ENCODE data around the gene RAB9A. TPM values are rescaled to one million over a fixed set of nuclear protein-coding genes. Genes with fewer than 3 reads are reported as not detected.

Gene RAB9A
- total RNA-seq, 1 experiment from 2014 or later = 59.3 TPM

DNA sequence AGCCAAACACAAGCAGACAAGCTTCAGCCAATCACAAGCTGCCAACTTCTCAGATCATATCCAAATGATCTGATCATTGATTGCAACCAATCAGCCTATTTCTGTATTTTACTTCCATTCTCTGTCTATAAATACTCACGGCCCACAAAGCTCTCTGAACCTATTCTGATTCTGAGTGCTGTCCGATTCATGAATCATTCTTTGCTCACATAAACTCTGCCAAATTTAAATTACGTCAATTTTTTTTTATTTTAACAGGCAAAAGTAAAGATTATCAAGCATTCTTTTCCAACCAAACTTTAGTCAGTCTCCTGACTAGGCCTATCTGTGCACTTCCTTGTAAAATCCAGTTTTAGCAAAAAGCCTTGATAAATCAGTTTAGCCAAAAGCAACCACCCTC, 37.8 kb upstream of the RAB9A start:
- H3K27me3 ChIP-seq (ENCODE audit: low read length) = no peaks in the 10 kb centered on the region
- H4K20me1 ChIP-seq (ENCODE audit: insufficient read depth, low read depth, low read length) = no peaks in the 10 kb centered on the region
- H3K79me2 ChIP-seq (ENCODE audit: low read length) = peaks cover 15% of the 10 kb centered on the region
- no peak overlapping the region for H2AFZ ChIP-seq (ENCODE audit: low read length)
- no peak overlapping the region for H3K9ac ChIP-seq (ENCODE audit: low read length)
- H3K9me3 ChIP-seq (ENCODE audit: low read length) = no peaks in the 10 kb centered on the region
- H3K9me2 ChIP-seq (replicated peaks; ENCODE audit: insufficient read depth, low read length) = no peaks in the 10 kb centered on the region
- DNase-seq = no peak
- peaks cover 27% of the 10 kb centered on the region for H3K4me1 ChIP-seq (ENCODE audit: low read length)
- no peak overlapping the region for H3K4me2 ChIP-seq (ENCODE audit: low read depth, low read length, poor library complexity, severe bottlenecking)
- no peak overlapping the region for H3K27ac ChIP-seq (ENCODE audit: low read length)
- H3K36me3 ChIP-seq (ENCODE audit: insufficient read depth, low read length) = no peaks in the 10 kb centered on the region
- H3K4me3 ChIP-seq (ENCODE audit: low read length) = no peak overlapping the region

GRCh38 chrX:13652287-13652793, 36.6 kb upstream of the RAB9A start:
- H3K9me3 ChIP-seq (ENCODE audit: low read length) = no peaks in the 10 kb centered on the region
- peak overlapping the region; percentile 78 for H3K4me2 ChIP-seq (ENCODE audit: low read depth, low read length, poor library complexity, severe bottlenecking)
- peak overlapping the region; percentile 72 for H3K9ac ChIP-seq (ENCODE audit: low read length)
- H3K4me3 ChIP-seq (ENCODE audit: low read length) = peak overlapping the region; percentile 70
- peaks cover 27% of the 10 kb centered on the region for H3K4me1 ChIP-seq (ENCODE audit: low read length)
- DNase-seq = no peak
- no peaks in the 10 kb centered on the region for H4K20me1 ChIP-seq (ENCODE audit: insufficient read depth, low read depth, low read length)
- peak overlapping the region; percentile 56 for H3K27ac ChIP-seq (ENCODE audit: low read length)
- H3K36me3 ChIP-seq (ENCODE audit: insufficient read depth, low read length) = no peaks in the 10 kb centered on the region
- H3K9me2 ChIP-seq (replicated peaks; ENCODE audit: insufficient read depth, low read length) = no peaks in the 10 kb centered on the region
- no peaks in the 10 kb centered on the region for H3K27me3 ChIP-seq (ENCODE audit: low read length)
- H3K79me2 ChIP-seq (ENCODE audit: low read length) = peaks cover 15% of the 10 kb centered on the region
- H2AFZ ChIP-seq (ENCODE audit: low read length) = peak overlapping the region; percentile 46

DNA sequence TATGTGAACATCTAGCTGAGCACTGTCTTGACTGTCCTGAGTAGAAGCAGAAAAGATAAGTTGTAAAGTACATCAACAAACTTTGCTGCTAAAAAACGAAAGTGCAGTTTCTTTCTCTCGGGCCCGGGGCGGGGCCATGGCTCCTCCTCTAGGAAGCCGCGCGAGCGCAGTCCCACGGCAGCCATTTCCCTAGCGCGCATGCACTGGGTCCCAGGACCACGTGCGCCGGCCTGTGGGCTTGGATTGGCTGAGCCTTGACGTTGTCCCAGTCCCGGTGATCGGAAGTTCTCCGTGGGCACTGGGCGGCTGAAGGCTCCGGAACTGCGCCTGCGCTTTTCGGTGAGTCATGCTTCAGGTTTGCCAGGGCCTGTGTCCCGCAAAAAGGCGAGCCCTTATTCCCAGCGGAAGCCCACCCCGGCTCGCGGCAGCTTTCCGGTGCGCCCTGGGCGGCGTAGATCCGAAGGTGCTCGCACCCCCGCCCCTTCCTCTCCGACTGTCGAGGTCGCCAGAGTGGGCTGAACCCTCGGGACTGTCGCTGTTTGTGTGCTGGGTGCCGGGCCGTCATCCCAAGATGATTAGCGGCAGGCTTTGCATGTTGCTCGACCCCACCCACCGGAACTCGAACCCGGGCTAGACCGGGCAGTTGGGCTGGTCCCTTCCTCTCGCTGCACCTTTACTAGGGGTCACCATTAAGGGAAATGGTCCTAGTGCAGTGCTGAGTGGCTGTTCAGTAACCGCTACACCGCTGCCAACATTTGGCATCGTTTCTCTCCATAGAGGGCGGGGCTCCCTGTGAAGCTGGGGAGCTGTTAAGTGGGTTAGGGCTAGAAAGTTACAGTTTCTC, 35.9 kb upstream of the RAB9A start, which contains the start of gene TCEANC:
TCEANC (plus strand) TSS at position 292 of the 844 bp plus-strand sequence. CDS start 9,368 bp downstream, outside the sequence.
- peaks cover 15% of the 10 kb centered on the region for H3K79me2 ChIP-seq (ENCODE audit: low read length)
- H3K9me2 ChIP-seq (replicated peaks; ENCODE audit: insufficient read depth, low read length) = no peaks in the 10 kb centered on the region
- H3K4me3 ChIP-seq (ENCODE audit: low read length) = peak within 1 kb of the TSS; percentile 70
- H3K9ac ChIP-seq (ENCODE audit: low read length) = peak within 1 kb of the TSS; percentile 72
- H3K36me3 ChIP-seq (ENCODE audit: insufficient read depth, low read length) = no peaks in the 10 kb centered on the region
- no peaks in the 10 kb centered on the region for H3K27me3 ChIP-seq (ENCODE audit: low read length)
- no peaks in the 10 kb centered on the region for H4K20me1 ChIP-seq (ENCODE audit: insufficient read depth, low read depth, low read length)
- peak within 1 kb of the TSS; percentile 89 for H3K27ac ChIP-seq (ENCODE audit: low read length)
- H3K9me3 ChIP-seq (ENCODE audit: low read length) = no peaks in the 10 kb centered on the region
- H2AFZ ChIP-seq (ENCODE audit: low read length) = peak within 1 kb of the TSS; percentile 46
- peak within 1 kb of the TSS; percentile 78 for H3K4me2 ChIP-seq (ENCODE audit: low read depth, low read length, poor library complexity, severe bottlenecking)
- DNase-seq = peak; percentile 99
- H3K4me1 ChIP-seq (ENCODE audit: low read length) = peaks cover 27% of the 10 kb centered on the region

- H3K4me1 ChIP-seq (ENCODE audit: low read length) = peaks cover 32% of the 10 kb centered on the region
- H2AFZ ChIP-seq (ENCODE audit: low read length) = no peak overlapping the region
- H4K20me1 ChIP-seq (ENCODE audit: insufficient read depth, low read depth, low read length) = no peaks in the 10 kb centered on the region
- H3K27ac ChIP-seq (ENCODE audit: low read length) = peak overlapping the region; percentile 89
- no peaks in the 10 kb centered on the region for H3K9me2 ChIP-seq (replicated peaks; ENCODE audit: insufficient read depth, low read length)
- H3K4me2 ChIP-seq (ENCODE audit: low read depth, low read length, poor library complexity, severe bottlenecking) = peak overlapping the region; percentile 78
- no peak for DNase-seq
- H3K27me3 ChIP-seq (ENCODE audit: low read length) = no peaks in the 10 kb centered on the region
- peaks cover 15% of the 10 kb centered on the region for H3K79me2 ChIP-seq (ENCODE audit: low read length)
- H3K4me3 ChIP-seq (ENCODE audit: low read length) = peak overlapping the region; percentile 70
- H3K9ac ChIP-seq (ENCODE audit: low read length) = peak overlapping the region; percentile 69
- no peaks in the 10 kb centered on the region for H3K36me3 ChIP-seq (ENCODE audit: insufficient read depth, low read length)
- no peaks in the 10 kb centered on the region for H3K9me3 ChIP-seq (ENCODE audit: low read length)
These were observed 34.8 kb upstream of the RAB9A start for GRCh38 chrX:13654116-13654515.

DNA sequence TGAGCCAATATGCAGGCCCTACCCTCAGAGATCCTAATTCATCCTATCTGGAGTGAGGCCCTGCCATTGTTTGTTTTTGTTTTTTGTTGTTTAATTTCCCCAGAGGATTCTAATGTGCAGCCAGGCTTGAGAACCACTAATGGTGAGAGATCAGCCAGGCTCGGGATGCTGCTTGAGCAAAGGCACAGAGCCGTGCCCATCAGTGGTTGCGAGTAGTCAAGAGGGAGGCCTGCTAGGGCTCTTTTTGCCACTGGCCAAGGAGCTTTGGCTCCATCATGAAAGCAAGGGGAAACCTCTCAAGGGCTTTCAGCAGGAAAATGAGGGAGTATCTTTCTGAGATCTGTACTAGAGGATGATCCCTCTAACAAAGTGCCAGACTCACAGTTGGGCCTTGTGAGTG, 33.3 kb upstream of the RAB9A start:
- Histone ChIP-seq H2AFZ (ENCODE audit: low read length) (no peak overlapping the region), H3K4me1 (ENCODE audit: low read length) (peaks cover 35% of the 10 kb centered on the region), H4K20me1 (ENCODE audit: insufficient read depth, low read depth, low read length) (no peaks in the 10 kb centered on the region), H3K4me3 (ENCODE audit: low read length) (no peak overlapping the region), H3K9me2 (replicated peaks; ENCODE audit: insufficient read depth, low read length) (no peaks in the 10 kb centered on the region), H3K36me3 (ENCODE audit: insufficient read depth, low read length) (peaks cover 6% of the 10 kb centered on the region), H3K27me3 (ENCODE audit: low read length) (no peaks in the 10 kb centered on the region), H3K9me3 (ENCODE audit: low read length) (no peaks in the 10 kb centered on the region), H3K4me2 (ENCODE audit: low read depth, low read length, poor library complexity, severe bottlenecking) (no peak overlapping the region), H3K9ac (ENCODE audit: low read length) (0 out of 2 replicates have a peak overlapping the region, but pooled peaks have one; percentile 69), H3K79me2 (ENCODE audit: low read length) (peaks cover 15% of the 10 kb centered on the region), H3K27ac (ENCODE audit: low read length) (peak overlapping the region; percentile 89; the same call in 1 of the 2 replicates)
- DNase-seq = no peak

DNA sequence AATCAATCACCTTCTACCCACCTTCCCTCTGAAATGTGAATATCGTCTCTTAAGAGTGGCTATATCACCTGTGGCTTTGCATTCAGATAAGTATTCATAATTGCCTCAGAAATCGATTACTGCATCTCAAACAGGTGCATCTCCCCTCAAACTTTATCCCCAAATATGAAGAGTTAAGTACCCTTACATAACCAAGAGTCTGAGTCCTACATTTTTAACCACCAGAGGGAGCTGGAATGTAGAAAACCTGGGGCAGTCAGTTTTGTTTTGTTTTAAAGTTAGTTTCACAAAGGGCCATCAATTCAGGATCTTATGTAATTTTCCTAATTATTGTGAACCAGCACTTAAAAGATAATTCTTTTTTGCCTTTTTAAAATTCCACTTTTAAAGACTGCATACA, 30.3 kb upstream of the RAB9A start:
- Histone ChIP-seq H3K9me3 (ENCODE audit: low read length) (no peaks in the 10 kb centered on the region), H2AFZ (ENCODE audit: low read length) (peak overlapping the region; percentile 66), H3K27me3 (ENCODE audit: low read length) (no peaks in the 10 kb centered on the region), H3K4me1 (ENCODE audit: low read length) (peaks cover 29% of the 10 kb centered on the region), H3K9ac (ENCODE audit: low read length) (peak overlapping the region; percentile 40), H3K4me3 (ENCODE audit: low read length) (peak overlapping the region; percentile 8; the same call in 1 of the 2 replicates), H3K9me2 (replicated peaks; ENCODE audit: insufficient read depth, low read length) (no peaks in the 10 kb centered on the region), H3K79me2 (ENCODE audit: low read length) (peaks cover 15% of the 10 kb centered on the region), H3K4me2 (ENCODE audit: low read depth, low read length, poor library complexity, severe bottlenecking) (peak overlapping the region; percentile 67), H3K36me3 (ENCODE audit: insufficient read depth, low read length) (peaks cover 16% of the 10 kb centered on the region), H3K27ac (ENCODE audit: low read length) (peak overlapping the region; percentile 72), H4K20me1 (ENCODE audit: insufficient read depth, low read depth, low read length) (no peaks in the 10 kb centered on the region)
- DNase-seq = peak; percentile 91

DNA sequence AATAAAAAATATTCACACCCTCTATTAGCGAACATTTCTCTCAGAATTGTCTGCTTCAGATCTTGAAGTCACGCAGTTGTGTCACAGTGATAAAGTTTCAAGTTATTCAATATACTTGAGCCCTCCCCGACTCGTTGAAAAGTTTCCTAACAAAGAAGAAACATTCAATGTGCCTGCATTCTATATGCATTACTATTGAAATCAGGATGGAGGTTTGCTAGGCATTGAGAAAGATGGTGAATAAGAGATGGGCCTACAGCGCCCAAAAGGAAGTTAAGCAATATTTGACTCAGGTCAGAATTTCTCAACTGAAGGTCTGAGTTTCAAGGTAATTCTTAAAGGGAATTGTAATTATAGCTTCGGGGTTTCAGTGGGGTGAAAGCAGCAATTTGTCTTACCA, 29.9 kb upstream of the RAB9A start:
- H3K36me3 ChIP-seq (ENCODE audit: insufficient read depth, low read length) = peaks cover 19% of the 10 kb centered on the region
- peak overlapping the region; percentile 66 for H2AFZ ChIP-seq (ENCODE audit: low read length)
- no peaks in the 10 kb centered on the region for H4K20me1 ChIP-seq (ENCODE audit: insufficient read depth, low read depth, low read length)
- H3K4me3 ChIP-seq (ENCODE audit: low read length) = peak overlapping the region; percentile 8; the same call in 1 of the 2 replicates
- no peaks in the 10 kb centered on the region for H3K27me3 ChIP-seq (ENCODE audit: low read length)
- DNase-seq = peak; percentile 59
- H3K9me3 ChIP-seq (ENCODE audit: low read length) = no peaks in the 10 kb centered on the region
- H3K27ac ChIP-seq (ENCODE audit: low read length) = peak overlapping the region; percentile 72
- peaks cover 15% of the 10 kb centered on the region for H3K79me2 ChIP-seq (ENCODE audit: low read length)
- H3K4me1 ChIP-seq (ENCODE audit: low read length) = peaks cover 25% of the 10 kb centered on the region
- peak overlapping the region; percentile 67 for H3K4me2 ChIP-seq (ENCODE audit: low read depth, low read length, poor library complexity, severe bottlenecking)
- peak overlapping the region; percentile 40 for H3K9ac ChIP-seq (ENCODE audit: low read length)
- H3K9me2 ChIP-seq (replicated peaks; ENCODE audit: insufficient read depth, low read length) = no peaks in the 10 kb centered on the region

- H3K9me2 ChIP-seq (replicated peaks; ENCODE audit: insufficient read depth, low read length) = no peaks in the 10 kb centered on the region
- H3K27ac ChIP-seq (ENCODE audit: low read length) = no peak overlapping the region
- H2AFZ ChIP-seq (ENCODE audit: low read length) = no peak overlapping the region
- peaks cover 19% of the 10 kb centered on the region for H3K36me3 ChIP-seq (ENCODE audit: insufficient read depth, low read length)
- no peak for DNase-seq
- H3K79me2 ChIP-seq (ENCODE audit: low read length) = no peaks in the 10 kb centered on the region
- H3K9ac ChIP-seq (ENCODE audit: low read length) = no peak overlapping the region
- H4K20me1 ChIP-seq (ENCODE audit: insufficient read depth, low read depth, low read length) = no peaks in the 10 kb centered on the region
- peaks cover 17% of the 10 kb centered on the region for H3K4me1 ChIP-seq (ENCODE audit: low read length)
- H3K27me3 ChIP-seq (ENCODE audit: low read length) = no peaks in the 10 kb centered on the region
- H3K4me2 ChIP-seq (ENCODE audit: low read depth, low read length, poor library complexity, severe bottlenecking) = no peak overlapping the region
- no peaks in the 10 kb centered on the region for H3K9me3 ChIP-seq (ENCODE audit: low read length)
- no peak overlapping the region for H3K4me3 ChIP-seq (ENCODE audit: low read length)
These were observed 27.1 kb upstream of the RAB9A start for GRCh38 chrX:13661735-13662288.

Data from Karpas-422 (cell line).